ENCODE results near the gene GHSR.

The GHSR gene

GRCh38 chr3:172404237-172404962, 43.9 kb downstream of the GHSR start:
- Histone ChIP-seq H3F3A (ENCODE audit: insufficient read depth, low read length) (no peaks in the 10 kb centered on the region), H3K36me3 (ENCODE audit: insufficient read depth, low read length) (no peaks in the 10 kb centered on the region), H4K20me1 (ENCODE audit: insufficient read depth, low read length) (no peaks in the 10 kb centered on the region), H3K79me2 (ENCODE audit: insufficient read depth, low read length) (no peaks in the 10 kb centered on the region), H3K4me2 (ENCODE audit: low read length) (no peak overlapping the region), H3K4me1 (ENCODE audit: insufficient read depth, low read length, severe bottlenecking) (no peaks in the 10 kb centered on the region), H3K9me3 (ENCODE audit: low read length) (no peaks in the 10 kb centered on the region), H3K9me2 (ENCODE audit: low read depth, low read length) (no peaks in the 10 kb centered on the region), H2AFZ (ENCODE audit: low read length) (no peak overlapping the region), H3K4me3 (ENCODE audit: low read depth, low read length, poor library complexity, severe bottlenecking) (no peak overlapping the region), H3K27ac (ENCODE audit: low read depth, low read length, poor library complexity, severe bottlenecking) (no peak overlapping the region), H3K9ac (ENCODE audit: low read length) (no peak overlapping the region), H3K27me3 (ENCODE audit: insufficient read depth, low read length) (no peaks in the 10 kb centered on the region)
- no peak for TF ChIP-seq CTCF (IDR thresholded peaks at IDR 0.05; ENCODE audit: low read length)
- TF ChIP-seq EZH2 (IDR thresholded peaks at IDR 0.05; ENCODE audit: borderline replicate concordance, low read length): no peak

GRCh38 chr3:172402892-172403643, 45.2 kb downstream of the GHSR start:
- no peak overlapping the region for H3K4me3 ChIP-seq (ENCODE audit: low read depth, low read length, poor library complexity, severe bottlenecking)
- no peak overlapping the region for H3K4me2 ChIP-seq (ENCODE audit: low read length)
- H2AFZ ChIP-seq (ENCODE audit: low read length): no peak overlapping the region
- H4K20me1 ChIP-seq (ENCODE audit: insufficient read depth, low read length): no peaks in the 10 kb centered on the region
- no peak overlapping the region for H3K27ac ChIP-seq (ENCODE audit: low read depth, low read length, poor library complexity, severe bottlenecking)
- no peaks in the 10 kb centered on the region for H3K9me2 ChIP-seq (ENCODE audit: low read depth, low read length)
- TF ChIP-seq EZH2 (IDR thresholded peaks at IDR 0.05; ENCODE audit: borderline replicate concordance, low read length) (no peak), CTCF (IDR thresholded peaks at IDR 0.05; ENCODE audit: low read length) (no peak)
- no peak overlapping the region for H3K9ac ChIP-seq (ENCODE audit: low read length)
- H3F3A ChIP-seq (ENCODE audit: insufficient read depth, low read length): no peaks in the 10 kb centered on the region
- no peaks in the 10 kb centered on the region for H3K4me1 ChIP-seq (ENCODE audit: insufficient read depth, low read length, severe bottlenecking)
- no peaks in the 10 kb centered on the region for H3K36me3 ChIP-seq (ENCODE audit: insufficient read depth, low read length)
- H3K79me2 ChIP-seq (ENCODE audit: insufficient read depth, low read length): no peaks in the 10 kb centered on the region
- H3K27me3 ChIP-seq (ENCODE audit: insufficient read depth, low read length): no peaks in the 10 kb centered on the region
- no peaks in the 10 kb centered on the region for H3K9me3 ChIP-seq (ENCODE audit: low read length)

- H3K79me2 ChIP-seq (ENCODE audit: insufficient read depth, low read length): no peaks in the 10 kb centered on the region
- TF ChIP-seq CTCF (IDR thresholded peaks at IDR 0.05; ENCODE audit: low read length): no peak
- no peak for TF ChIP-seq EZH2 (IDR thresholded peaks at IDR 0.05; ENCODE audit: borderline replicate concordance, low read length)
- H3K27ac ChIP-seq (ENCODE audit: low read depth, low read length, poor library complexity, severe bottlenecking): no peak overlapping the region
- H3K4me1 ChIP-seq (ENCODE audit: insufficient read depth, low read length, severe bottlenecking): no peaks in the 10 kb centered on the region
- H3F3A ChIP-seq (ENCODE audit: insufficient read depth, low read length): no peaks in the 10 kb centered on the region
- H3K4me3 ChIP-seq (ENCODE audit: low read depth, low read length, poor library complexity, severe bottlenecking): no peak overlapping the region
- H3K9me3 ChIP-seq (ENCODE audit: low read length): no peaks in the 10 kb centered on the region
- H3K27me3 ChIP-seq (ENCODE audit: insufficient read depth, low read length): no peaks in the 10 kb centered on the region
- H3K9ac ChIP-seq (ENCODE audit: low read length): no peak overlapping the region
- H4K20me1 ChIP-seq (ENCODE audit: insufficient read depth, low read length): no peaks in the 10 kb centered on the region
- H3K36me3 ChIP-seq (ENCODE audit: insufficient read depth, low read length): no peaks in the 10 kb centered on the region
- no peak overlapping the region for H3K4me2 ChIP-seq (ENCODE audit: low read length)
- no peaks in the 10 kb centered on the region for H3K9me2 ChIP-seq (ENCODE audit: low read depth, low read length)
- no peak overlapping the region for H2AFZ ChIP-seq (ENCODE audit: low read length)
Observed at GRCh38 chr3:172402090-172402489, 46.2 kb downstream of the GHSR start.
